HCT116 (cell line): ENCODE measurements around the gene ADI1. TPM values are rescaled to one million over a fixed set of nuclear protein-coding genes. Genes with fewer than 3 reads are reported as not detected.

Source experiments
- ATAC-seq: fragments of 200-7000 bp; cut with Tn5 transposase; 2 replicates; pipeline ENCODE4 v1.9.1; 2020; ENCODE audit warnings: mild to moderate bottlenecking, moderate library complexity
- BruUV-seq: library from RNA; stranded (reverse); fragments of 400-500 nt; replicated peaks from 2 replicates; lab custom pipeline; 2021; lab: Mats Ljungman, UMichigan
- CTCF ChIA-PET: fragments of 300-600 bp; sonication (Branson Sonifier 250); formaldehyde crosslinking; loops from one replicate; lab custom pipeline; 2021; ENCODE audit warnings: antibody characterized with exemption; lab: Charles Lee
- POLR2A ChIA-PET: fragments of 300-600, 350-600 bp; sonication (Branson Sonifier 250); formaldehyde crosslinking; loops from one replicate; lab custom pipeline; 2021; ENCODE audit warnings: antibody characterized with exemption; lab: Charles Lee
- RAD21 ChIA-PET, 2 experiments: fragments of 300-600 bp; sonication (Branson Sonifier 250); formaldehyde crosslinking; loops; one replicate each; lab custom pipeline; 2023; ENCODE audit warnings: low total read pairs in 2 of 2; ENCODE audit not compliant: uncharacterized antibody in 2 of 2, unreplicated experiment in 2 of 2, low non-redundant PET in 1 of 2; lab: Charles Lee
- DNase-seq: peaks from one replicate; pipeline ENCODE4 v3.0.0-alpha.2; 2010; ENCODE audit warnings: low read depth, low spot score
- H2AFZ ChIP-seq: fragments of 200-600 bp; shearing (Covaris generic), sonication (generic); 2 replicates; pipeline ENCODE4 v1.6.1; 2017; ENCODE audit warnings: low read depth, mixed run types, mixed read lengths, antibody characterized with exemption, low read length; ENCODE audit not compliant: poor library complexity, severe bottlenecking
- H3K27ac ChIP-seq: 2 replicates; pipeline ENCODE4 v1.5.1; 2012; ENCODE audit warnings: low read depth, low read length
- H3K27me3 ChIP-seq: fragments of 200-600 bp; sonication (generic); 2 replicates; pipeline ENCODE4 v1.6.1; 2016; ENCODE audit warnings: mixed run types, low read length, mixed read lengths; ENCODE audit not compliant: insufficient read depth
- H3K36me3 ChIP-seq, 2 experiments: fragments of 200-500 bp in 1 of 2; fragments of 200-600 bp in 1 of 2; sonication (Bioruptor generic) in 1 of 2; sonication (generic) in 1 of 2; 2 replicates each; pipeline versions ENCODE4 v1.5.1 to v1.6.1; 2014 to 2016; ENCODE audit warnings: low read length in 2 of 2, inconsistent platforms in 1 of 2, mixed read lengths in 1 of 2, mixed run types in 1 of 2; ENCODE audit not compliant: insufficient read depth in 2 of 2, control insufficient read depth in 1 of 2
- H3K4me1 ChIP-seq, 2 experiments: fragments of 200-600 bp in 1 of 2; sonication (generic) in 1 of 2; 2 replicates each; pipeline versions ENCODE4 v1.5.1 to v1.6.1; 2012 to 2017; ENCODE audit warnings: low read length in 2 of 2, inconsistent platforms in 1 of 2, mild to moderate bottlenecking in 1 of 2, mixed read lengths in 1 of 2, mixed run types in 1 of 2, moderate library complexity in 1 of 2; ENCODE audit not compliant: insufficient read depth in 2 of 2, control insufficient read depth in 1 of 2
- H3K4me2 ChIP-seq: fragments of 200-600 bp; sonication (generic); 2 replicates; pipeline ENCODE4 v1.6.1; 2017; ENCODE audit warnings: mixed run types, low read length, mixed read lengths
- H3K4me3 ChIP-seq, 2 experiments: fragments of 200-600 bp in 1 of 2; sonication (generic) in 1 of 2; replicated peaks in 1 of 2; 2 replicates each; pipeline ENCODE4 v1.5.1; 2011 to 2016; ENCODE audit warnings: low read length in 2 of 2, control low read depth in 1 of 2, low read depth in 1 of 2, mild to moderate bottlenecking in 1 of 2, mixed read lengths in 1 of 2, mixed run types in 1 of 2
- H3K79me2 ChIP-seq: fragments of 200-600 bp; sonication (generic); 2 replicates; pipeline ENCODE4 v1.6.1; 2017; ENCODE audit warnings: mild to moderate bottlenecking, mixed run types, low read length, moderate library complexity, mixed read lengths; ENCODE audit not compliant: insufficient read depth
- H3K9ac ChIP-seq: fragments of 200-600 bp; sonication (generic); 2 replicates; pipeline ENCODE4 v1.6.1; 2016; ENCODE audit warnings: low read length, mixed read lengths
- H3K9me2 ChIP-seq: fragments of 200-600 bp; sonication (generic), shearing (Covaris generic); 2 replicates; pipeline ENCODE4 v1.6.1; 2017; ENCODE audit warnings: mixed run types, mild to moderate bottlenecking, moderate library complexity; ENCODE audit not compliant: insufficient read depth
- H3K9me3 ChIP-seq, 2 experiments: fragments of 200-500 bp in 1 of 2; fragments of 200-600 bp in 1 of 2; sonication (Bioruptor generic) in 1 of 2; sonication (generic) in 1 of 2; 2 replicates each; pipeline ENCODE4 v1.6.1; 2014 to 2017; ENCODE audit warnings: low read length in 2 of 2, mixed read lengths in 2 of 2, inconsistent platforms in 1 of 2, low read depth in 1 of 2, mild to moderate bottlenecking in 1 of 2, mixed run types in 1 of 2, moderate library complexity in 1 of 2; ENCODE audit not compliant: control insufficient read depth in 1 of 2, insufficient read depth in 1 of 2
- H4K20me1 ChIP-seq: fragments of 200-600 bp; sonication (generic), shearing (Covaris generic); 2 replicates; pipeline ENCODE4 v1.6.1; 2017; ENCODE audit warnings: mixed run types, mild to moderate bottlenecking, moderate library complexity; ENCODE audit not compliant: insufficient read depth
- FOSL1 ChIP-seq: IDR thresholded peaks from 2 replicates; pipeline ENCODE4 v1.6.1; 2012; ENCODE audit warnings: low read depth
- MAX ChIP-seq: IDR thresholded peaks from 2 replicates; pipeline ENCODE4 v1.6.1; 2012
- POLR2A ChIP-seq: IDR thresholded peaks from 2 replicates; pipeline ENCODE4 v1.7.0; 2011; ENCODE audit warnings: borderline replicate concordance; ENCODE audit not compliant: insufficient read depth, insufficient read length; ENCODE audit errors: extremely low read depth
- SIN3A ChIP-seq: IDR thresholded peaks from 2 replicates; pipeline ENCODE4 v1.6.1; 2012; ENCODE audit warnings: low read depth
- ZFX ChIP-seq: fragments of 450-650 bp; IDR thresholded peaks from 2 replicates; pipeline ENCODE4 v1.6.1; 2017
- intact Hi-C: fragments of 100-400 bp; cut with micrococcal nuclease; formaldehyde crosslinking; loops from 2 replicates; pipeline ENCODE4 v1.10.0; 2022
- total RNA-seq: library from RNA; stranded (reverse); gene quantifications from one replicate; pipeline ENCODE4 v1.2.1, GENCODE V29; 2021; ENCODE audit not compliant: unreplicated experiment
- TF ChIP-seq, protein P1 (sequence below), 3 experiments: fragments of 200-600 bp in 1 of 3; sonication (generic) in 1 of 3; IDR thresholded peaks in 2 of 3; conservative IDR thresholded peaks in 1 of 3; 2 replicates each; pipeline ENCODE4 v1.5.1; 2012 to 2017; ENCODE audit warnings: low read depth in 2 of 3, low read length in 2 of 3, antibody characterized with exemption in 1 of 3, borderline replicate concordance in 1 of 3, control low read depth in 1 of 3, mild to moderate bottlenecking in 1 of 3, mixed read lengths in 1 of 3, mixed run types in 1 of 3, moderate library complexity in 1 of 3; ENCODE audit not compliant: insufficient read depth in 1 of 3

Gene ADI1
- total RNA-seq, 1 experiment from 2014 or later = 27.0 TPM

DNA sequence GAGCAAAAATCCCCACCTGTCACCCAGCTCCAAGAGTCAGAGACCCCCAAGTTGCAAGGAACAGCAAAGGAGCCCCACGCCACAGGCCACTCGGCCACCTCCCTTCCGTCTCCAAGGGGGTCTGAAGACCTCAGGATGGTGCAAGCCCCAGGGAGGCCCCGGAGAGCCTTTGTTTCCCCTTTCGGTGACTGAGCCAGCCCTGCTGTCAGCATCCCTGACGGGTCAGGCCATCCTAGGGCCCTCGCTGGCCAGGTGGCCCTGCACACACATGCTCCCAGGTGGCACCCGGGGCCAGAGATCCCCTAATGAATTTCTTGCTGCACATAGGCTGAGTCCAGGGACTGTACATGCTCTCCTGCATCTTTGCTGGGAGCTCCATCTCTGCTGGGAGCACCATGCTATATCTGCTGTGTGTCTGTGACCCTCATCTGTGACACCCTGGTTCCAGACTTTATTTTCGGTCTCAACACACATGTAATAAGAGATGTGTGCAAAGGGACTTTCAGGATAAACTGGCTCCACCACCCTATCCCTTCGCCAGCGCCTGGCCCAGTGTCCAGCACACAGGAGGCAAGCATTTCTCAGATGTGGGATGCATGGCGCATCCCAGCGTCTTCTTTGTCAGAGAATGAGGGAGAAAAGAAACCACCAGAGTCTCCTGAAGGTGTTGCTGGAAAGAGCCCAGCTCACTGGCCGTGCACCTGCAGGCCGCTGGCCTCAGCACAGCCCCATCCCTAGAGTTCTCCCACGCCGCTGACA, 27.4 kb downstream of the ADI1 start:
- BruUV-seq = no TSS peak
- POLR2A ChIA-PET = no interaction called here

More for the DNA sequence above, 27.4 kb downstream of the ADI1 start:
- intact Hi-C loops = no loop called here
- Histone ChIP-seq H2AFZ (no peak overlapping the region), H3K27me3 (no peaks in the 10 kb centered on the region), H3K9me3 (no peaks in the 10 kb centered on the region), H3K79me2 (no peaks in the 10 kb centered on the region), H3K9ac (no peak overlapping the region), H3K36me3 (no peaks in the 10 kb centered on the region), H3K27ac (no peak overlapping the region), H3K4me2 (no peak overlapping the region), H3K9me2 (no peaks in the 10 kb centered on the region), H3K4me1 (no peaks in the 10 kb centered on the region), H4K20me1 (no peaks in the 10 kb centered on the region), H3K4me3 (no peak overlapping the region)
- DNase-seq (no peak), ATAC-seq (no peak)
- TF ChIP-seq POLR2A (no peak), ZFX (no peak), FOSL1 (no peak), MAX (no peak), SIN3A (no peak)
- TF ChIP-seq, protein P1, sequence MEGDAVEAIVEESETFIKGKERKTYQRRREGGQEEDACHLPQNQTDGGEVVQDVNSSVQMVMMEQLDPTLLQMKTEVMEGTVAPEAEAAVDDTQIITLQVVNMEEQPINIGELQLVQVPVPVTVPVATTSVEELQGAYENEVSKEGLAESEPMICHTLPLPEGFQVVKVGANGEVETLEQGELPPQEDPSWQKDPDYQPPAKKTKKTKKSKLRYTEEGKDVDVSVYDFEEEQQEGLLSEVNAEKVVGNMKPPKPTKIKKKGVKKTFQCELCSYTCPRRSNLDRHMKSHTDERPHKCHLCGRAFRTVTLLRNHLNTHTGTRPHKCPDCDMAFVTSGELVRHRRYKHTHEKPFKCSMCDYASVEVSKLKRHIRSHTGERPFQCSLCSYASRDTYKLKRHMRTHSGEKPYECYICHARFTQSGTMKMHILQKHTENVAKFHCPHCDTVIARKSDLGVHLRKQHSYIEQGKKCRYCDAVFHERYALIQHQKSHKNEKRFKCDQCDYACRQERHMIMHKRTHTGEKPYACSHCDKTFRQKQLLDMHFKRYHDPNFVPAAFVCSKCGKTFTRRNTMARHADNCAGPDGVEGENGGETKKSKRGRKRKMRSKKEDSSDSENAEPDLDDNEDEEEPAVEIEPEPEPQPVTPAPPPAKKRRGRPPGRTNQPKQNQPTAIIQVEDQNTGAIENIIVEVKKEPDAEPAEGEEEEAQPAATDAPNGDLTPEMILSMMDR (IDR thresholded peaks at IDR 0.05 in 2 of 3, conservative IDR thresholded peaks at IDR 0.05 in 1 of 3; ENCODE audit: borderline replicate concordance in 1 of 3, insufficient read depth in 1 of 3, low read depth in 2 of 3, low read length in 2 of 3) = no peak
- ChIA-PET CTCF (no interaction called here), RAD21 (no interaction called here)
